ENCODE measurements around the gene CFAP157. TPM values are rescaled to one million over a fixed set of nuclear protein-coding genes. Genes with fewer than 3 reads are reported as not detected.
A peak's percentile ranks its signal among the peaks of the same experiment; 100 is the strongest.

CFAP157 gene
- total RNA-seq, 2 donors from 2014 or later = 0.27 to 0.28 TPM

DNA sequence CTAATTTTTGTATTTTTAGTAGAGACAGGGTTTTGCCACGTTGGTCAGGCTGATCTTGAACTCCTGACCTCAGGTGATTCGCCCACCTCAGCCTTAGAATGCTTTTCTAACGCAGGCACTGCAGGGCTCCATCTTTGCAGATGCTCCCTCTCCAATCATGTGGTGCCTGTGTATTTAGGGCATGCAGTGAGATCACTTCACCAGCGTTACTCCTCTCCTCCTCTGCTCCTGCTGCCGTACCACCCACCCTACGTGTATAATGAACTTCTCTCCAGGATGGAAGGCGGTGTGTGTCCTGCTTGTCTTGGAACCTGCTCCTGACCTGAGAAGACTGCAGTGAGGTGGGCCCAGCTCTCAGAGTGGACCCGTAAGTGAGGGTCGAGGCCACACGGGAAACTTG is 13.6 kb upstream of the CFAP157 start:
- no peak overlapping the region for H3K27ac ChIP-seq
- no peaks in the 10 kb centered on the region for H3K4me1 ChIP-seq (ENCODE audit: control insufficient read depth in 1 of 2, low read depth in 2 of 2)
- ATAC-seq (ENCODE audit: insufficient number of reproducible peaks, low FRiP score, low read depth) (no peak), DNase-seq (ENCODE audit: low spot score) (no peak)
- no peak overlapping the region for H3K4me3 ChIP-seq
- H3K27me3 ChIP-seq (replicated peaks; ENCODE audit: insufficient read depth) = no peaks in the 10 kb centered on the region
- H3K36me3 ChIP-seq = peaks cover 8% of the 10 kb centered on the region
- no peaks in the 10 kb centered on the region for H3K9me3 ChIP-seq
- TF ChIP-seq, protein P1, sequence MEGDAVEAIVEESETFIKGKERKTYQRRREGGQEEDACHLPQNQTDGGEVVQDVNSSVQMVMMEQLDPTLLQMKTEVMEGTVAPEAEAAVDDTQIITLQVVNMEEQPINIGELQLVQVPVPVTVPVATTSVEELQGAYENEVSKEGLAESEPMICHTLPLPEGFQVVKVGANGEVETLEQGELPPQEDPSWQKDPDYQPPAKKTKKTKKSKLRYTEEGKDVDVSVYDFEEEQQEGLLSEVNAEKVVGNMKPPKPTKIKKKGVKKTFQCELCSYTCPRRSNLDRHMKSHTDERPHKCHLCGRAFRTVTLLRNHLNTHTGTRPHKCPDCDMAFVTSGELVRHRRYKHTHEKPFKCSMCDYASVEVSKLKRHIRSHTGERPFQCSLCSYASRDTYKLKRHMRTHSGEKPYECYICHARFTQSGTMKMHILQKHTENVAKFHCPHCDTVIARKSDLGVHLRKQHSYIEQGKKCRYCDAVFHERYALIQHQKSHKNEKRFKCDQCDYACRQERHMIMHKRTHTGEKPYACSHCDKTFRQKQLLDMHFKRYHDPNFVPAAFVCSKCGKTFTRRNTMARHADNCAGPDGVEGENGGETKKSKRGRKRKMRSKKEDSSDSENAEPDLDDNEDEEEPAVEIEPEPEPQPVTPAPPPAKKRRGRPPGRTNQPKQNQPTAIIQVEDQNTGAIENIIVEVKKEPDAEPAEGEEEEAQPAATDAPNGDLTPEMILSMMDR (IDR thresholded peaks at IDR 0.05) = no peak

DNA sequence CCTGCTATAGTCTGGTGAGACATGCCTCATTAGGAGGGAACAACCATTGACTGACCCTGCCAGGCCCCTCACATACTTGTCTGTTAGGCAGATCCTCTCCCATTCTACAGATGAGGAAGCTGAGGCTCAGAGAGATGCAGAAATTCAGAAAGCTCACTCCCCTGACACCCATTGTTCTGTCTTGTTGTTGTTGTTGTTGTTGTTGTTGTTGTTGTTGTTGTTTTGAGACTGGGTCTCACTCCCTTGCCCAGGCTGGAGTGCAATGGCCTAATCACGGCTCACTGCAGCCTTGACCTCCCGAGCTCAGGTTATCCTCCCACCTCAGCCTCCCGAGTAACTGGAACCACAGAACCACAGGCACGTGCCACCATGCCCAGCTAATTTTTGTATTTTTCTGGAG is 13.1 kb upstream of the CFAP157 start:
- H3K9me3 ChIP-seq = no peaks in the 10 kb centered on the region
- no peak overlapping the region for H3K27ac ChIP-seq
- no peak for ATAC-seq (ENCODE audit: insufficient number of reproducible peaks, low FRiP score, low read depth)
- H3K27me3 ChIP-seq (replicated peaks; ENCODE audit: insufficient read depth) = no peaks in the 10 kb centered on the region
- H3K4me3 ChIP-seq = no peak overlapping the region
- TF ChIP-seq, protein P1 (IDR thresholded peaks at IDR 0.05) = no peak
- H3K4me1 ChIP-seq (ENCODE audit: control insufficient read depth in 1 of 2, low read depth in 2 of 2) = peaks cover 0 to under 1% of the 10 kb centered on the region in 2 donors
- no peak for DNase-seq (ENCODE audit: low spot score)
- peaks cover 8% of the 10 kb centered on the region for H3K36me3 ChIP-seq

DNA sequence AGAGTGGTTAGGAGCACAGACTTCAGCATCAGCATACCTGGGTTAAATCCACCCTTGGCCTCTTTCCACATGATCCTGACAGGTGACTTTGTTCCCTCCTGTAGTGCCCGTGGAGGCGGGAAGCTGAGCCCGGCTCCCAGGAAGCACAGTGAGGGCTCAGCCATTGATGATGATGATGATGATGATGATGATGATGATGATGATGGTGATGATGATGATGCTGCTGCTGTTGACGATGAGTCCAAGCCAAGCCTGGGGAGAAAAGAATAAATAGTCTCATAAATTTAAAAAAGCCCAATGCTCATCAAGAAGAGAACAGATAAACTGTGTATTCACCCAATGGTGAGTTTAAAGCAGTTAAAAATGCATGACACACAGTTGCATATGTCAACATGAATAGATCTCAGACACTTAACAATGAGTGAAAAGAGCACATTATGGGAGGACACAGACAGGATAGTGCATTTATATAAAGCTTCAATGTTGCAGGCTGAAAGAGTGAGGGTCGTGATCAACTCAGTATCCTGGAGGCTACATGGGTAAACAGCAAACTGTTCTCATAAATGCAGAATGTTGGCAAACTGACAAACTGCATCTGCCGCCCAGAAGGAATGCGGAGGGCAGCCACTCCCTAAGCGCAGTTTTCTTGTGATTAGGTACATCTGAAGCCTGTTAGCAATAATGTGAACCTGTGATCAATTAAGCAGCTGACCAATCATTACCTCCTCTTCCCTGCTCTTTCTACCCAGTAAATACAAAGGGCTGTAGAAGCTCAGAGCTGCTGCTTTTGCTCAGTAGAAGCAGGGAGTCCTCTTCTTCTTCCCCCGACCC is 11.7 kb upstream of the CFAP157 start:
- Histone ChIP-seq H3K27ac (no peak overlapping the region), H3K9me3 (no peaks in the 10 kb centered on the region), H3K27me3 (replicated peaks; ENCODE audit: insufficient read depth) (no peaks in the 10 kb centered on the region), H3K36me3 (peaks cover 8% of the 10 kb centered on the region), H3K4me3 (no peak overlapping the region), H3K4me1 (ENCODE audit: control insufficient read depth in 1 of 2, low read depth in 2 of 2) (peaks cover 4% of the 10 kb centered on the region in 2 donors)
- no peak for ATAC-seq (ENCODE audit: insufficient number of reproducible peaks, low FRiP score, low read depth)
- DNase-seq (ENCODE audit: low spot score) = no peak
- TF ChIP-seq, protein P1 (IDR thresholded peaks at IDR 0.05) = no peak

DNA sequence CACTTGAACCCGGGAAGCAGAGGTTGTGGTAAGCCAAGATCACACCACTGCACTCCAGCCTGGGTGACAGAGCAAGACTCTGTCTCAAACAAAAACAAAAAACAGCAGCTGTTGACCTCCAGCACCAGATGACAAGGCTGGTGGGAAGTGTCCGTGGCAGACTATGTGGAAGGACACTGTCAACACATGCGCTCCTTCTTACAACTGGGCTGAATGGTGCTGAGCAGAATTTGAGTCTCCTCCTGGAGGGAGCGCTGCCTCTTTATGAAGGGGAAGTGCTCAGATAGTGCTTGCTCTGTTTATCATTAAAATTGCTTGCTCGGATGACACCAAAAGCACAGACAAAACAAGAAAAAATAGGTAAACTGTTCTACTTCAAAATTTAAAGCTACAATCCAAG is 9.2 kb upstream of the CFAP157 start:
- H3K4me3 ChIP-seq = no peak overlapping the region
- peaks cover 4% of the 10 kb centered on the region for H3K36me3 ChIP-seq
- peaks cover 4% of the 10 kb centered on the region in 2 donors for H3K4me1 ChIP-seq (ENCODE audit: control insufficient read depth in 1 of 2, low read depth in 2 of 2)
- TF ChIP-seq, protein P1 (IDR thresholded peaks at IDR 0.05) = no peak
- ATAC-seq (ENCODE audit: insufficient number of reproducible peaks, low FRiP score, low read depth) (no peak), DNase-seq (ENCODE audit: low spot score) (no peak)
- H3K27ac ChIP-seq = no peak overlapping the region
- H3K9me3 ChIP-seq = no peaks in the 10 kb centered on the region
- no peaks in the 10 kb centered on the region for H3K27me3 ChIP-seq (replicated peaks; ENCODE audit: insufficient read depth)

DNA sequence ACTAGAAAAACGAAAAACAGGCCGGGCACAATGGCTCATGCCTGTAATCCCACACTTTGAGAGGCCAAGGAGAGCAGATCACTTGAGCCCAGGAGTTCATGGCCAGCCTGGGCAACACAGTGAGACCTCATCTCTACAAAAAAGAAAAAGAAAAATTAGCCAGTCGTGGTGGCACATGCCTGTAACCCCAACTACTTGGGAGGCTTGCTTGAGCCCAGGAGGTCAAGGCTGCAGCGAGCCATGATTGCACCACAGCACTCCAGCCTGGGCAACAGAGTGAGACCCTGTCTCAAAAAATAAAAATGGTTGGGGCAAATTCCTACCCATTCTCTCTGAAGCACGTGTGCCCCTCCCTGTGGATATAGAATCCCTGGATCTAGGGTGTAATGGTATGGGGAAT is 8.4 kb upstream of the CFAP157 start:
- Histone ChIP-seq H3K27ac (peak overlapping the region in 1 of 2 donors; percentile 93), H3K4me3 (no peak overlapping the region), H3K27me3 (replicated peaks; ENCODE audit: insufficient read depth) (no peaks in the 10 kb centered on the region), H3K36me3 (peaks cover 4% of the 10 kb centered on the region), H3K9me3 (no peaks in the 10 kb centered on the region), H3K4me1 (ENCODE audit: control insufficient read depth in 1 of 2, low read depth in 2 of 2) (peaks cover 4% of the 10 kb centered on the region in 2 donors)
- TF ChIP-seq, protein P1 (IDR thresholded peaks at IDR 0.05) = no peak
- ATAC-seq (ENCODE audit: insufficient number of reproducible peaks, low FRiP score, low read depth) = no peak
- DNase-seq (ENCODE audit: low spot score) = no peak
